ENCODE data around the gene LAMA5. TPM values are rescaled to one million over a fixed set of nuclear protein-coding genes. Genes with fewer than 3 reads are reported as not detected.

The LAMA5 gene
- polyA plus RNA-seq, 1 donor (not counting 4 experiments of a cell fraction or from before 2014, with no cell fraction given): 8.7 TPM

DNA sequence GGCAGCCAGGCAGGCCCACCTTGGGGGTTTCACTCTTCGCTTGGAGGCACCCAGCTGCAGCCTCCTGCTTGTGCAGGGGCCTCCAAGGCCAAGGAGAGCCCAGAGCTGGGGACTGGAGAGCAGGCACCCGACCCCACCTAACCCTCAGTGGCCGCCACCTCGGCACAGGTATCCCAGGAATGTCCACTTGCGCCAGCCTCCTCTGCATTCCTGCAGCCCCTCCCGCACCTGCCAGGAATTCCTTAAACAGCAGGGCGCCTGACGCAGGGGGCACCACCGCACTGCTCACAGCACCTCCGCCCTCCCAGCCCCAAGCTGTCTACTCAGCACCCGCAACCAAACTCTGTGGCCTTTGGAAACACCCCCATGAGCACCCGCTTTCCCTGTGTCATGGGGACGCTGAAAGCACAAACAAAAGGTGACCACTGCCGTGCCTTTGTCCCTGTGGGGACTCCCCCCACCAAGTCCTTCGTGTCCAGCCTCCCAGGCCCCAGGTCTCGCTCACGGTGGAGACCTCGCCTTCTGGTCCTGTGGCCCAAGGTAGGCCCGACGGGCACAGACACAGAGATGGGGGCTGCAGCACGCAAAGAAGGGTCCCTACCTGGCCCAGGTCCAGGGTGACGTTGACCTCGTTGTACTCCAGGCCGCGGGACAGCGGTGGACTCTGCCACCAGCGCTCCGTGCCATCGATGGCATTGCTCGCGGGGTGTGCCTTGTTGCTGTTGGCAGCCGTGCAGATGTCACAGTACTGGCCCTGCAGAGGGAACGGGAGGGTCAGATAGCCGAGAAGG lies 5.1 kb downstream of the LAMA5 start:
- H3K9me3 ChIP-seq (ENCODE audit: control insufficient read depth, low read depth, low read length): no peaks in the 10 kb centered on the region
- H3K4me2 ChIP-seq (ENCODE audit: control insufficient read depth, extremely low read depth, insufficient read depth, low read depth, low read length): no peak overlapping the region
- FAIRE-seq (no peak), DNase-seq (ENCODE audit: low read depth, low spot score) (no peak)
- peaks cover 63% of the 10 kb centered on the region for H3K79me2 ChIP-seq (ENCODE audit: control insufficient read depth, insufficient read depth, low read length)
- H3K9me1 ChIP-seq (ENCODE audit: control insufficient read depth, extremely low read depth, insufficient read depth, low read length): no peaks in the 10 kb centered on the region
- no peak overlapping the region for H3K4me3 ChIP-seq (ENCODE audit: control insufficient read depth in 2 of 3, extremely low read depth in 1 of 3, insufficient read depth in 2 of 3, low read depth in 1 of 3, low read length in 3 of 3)
- TF ChIP-seq EZH2 (IDR thresholded peaks at IDR 0.05; ENCODE audit: low read length): no peak
- H3K27me3 ChIP-seq (ENCODE audit: control insufficient read depth, extremely low read depth, insufficient read depth, low read length): no peaks in the 10 kb centered on the region
- H3K4me1 ChIP-seq (ENCODE audit: control insufficient read depth, extremely low read depth, insufficient read depth, low read length): peaks cover 73% of the 10 kb centered on the region
- H4K20me1 ChIP-seq (ENCODE audit: control insufficient read depth, extremely low read depth, insufficient read depth, low read length): peaks cover 38% of the 10 kb centered on the region
- dilution Hi-C loops (cut with MboI; ENCODE audit: extremely low pct_ligation_motif_present, low sequenced_read_pairs): no loop called here
- H3K27ac ChIP-seq (ENCODE audit: control insufficient read depth, insufficient read depth, low read length): no peak overlapping the region
- H3K9ac ChIP-seq (ENCODE audit: control insufficient read depth, extremely low read depth, insufficient read depth, low read length): no peak overlapping the region
- peaks cover 10 to 15% of the 10 kb centered on the region in 2 experiments for H3K36me3 ChIP-seq (ENCODE audit: control insufficient read depth in 2 of 2, extremely low read depth in 1 of 2, insufficient read depth in 2 of 2, low read length in 2 of 2)
- no peak overlapping the region for H2AFZ ChIP-seq (ENCODE audit: control insufficient read depth, low read length)

DNA sequence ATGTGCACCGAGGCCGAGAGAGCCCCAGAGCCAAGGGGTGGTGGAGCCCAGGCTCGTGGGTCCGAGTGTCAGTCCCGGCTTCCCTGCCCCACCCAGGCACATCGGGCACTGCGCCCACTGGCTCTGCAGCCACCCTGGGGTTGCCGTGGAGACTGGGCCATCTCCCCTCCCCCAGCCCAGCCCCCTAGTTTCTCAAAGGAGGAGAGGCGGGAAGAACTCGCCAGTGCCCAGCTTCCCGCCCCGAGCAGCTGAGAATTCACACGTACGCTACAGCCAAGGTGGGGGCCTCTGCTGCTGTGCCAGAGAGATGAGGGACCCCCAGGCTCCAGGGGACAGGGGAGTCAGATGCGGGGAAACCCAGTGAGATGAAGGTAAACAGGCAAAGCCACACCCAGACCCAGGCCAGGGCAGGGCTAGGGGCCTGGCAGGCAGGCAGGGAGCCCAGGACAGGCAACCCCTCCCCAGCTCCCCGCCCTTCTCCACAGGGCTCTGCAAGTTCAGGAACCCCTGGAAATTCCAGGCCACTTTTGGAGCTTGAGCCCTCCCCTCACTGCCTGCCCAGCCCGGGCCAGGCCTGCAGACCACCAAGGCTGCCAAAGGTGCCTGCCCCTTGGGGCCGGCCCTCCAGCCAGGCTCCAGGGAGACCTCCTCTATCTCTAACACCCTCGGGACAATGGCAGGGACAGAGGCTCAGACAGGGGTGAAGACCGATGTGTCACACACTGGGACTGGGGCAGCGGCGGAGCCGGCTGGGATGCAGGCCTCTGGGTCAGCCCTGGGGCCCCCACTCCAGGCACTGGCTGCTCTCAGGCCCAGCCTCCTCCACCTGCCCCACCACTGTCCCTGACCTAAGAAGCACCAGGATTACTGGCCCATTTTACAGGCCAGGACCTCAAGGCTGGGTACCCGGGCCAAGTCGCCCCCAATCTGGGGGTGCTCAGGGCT lies 6.0 kb downstream of the LAMA5 start:
- H4K20me1 ChIP-seq (ENCODE audit: control insufficient read depth, extremely low read depth, insufficient read depth, low read length): peaks cover 38% of the 10 kb centered on the region
- H3K4me1 ChIP-seq (ENCODE audit: control insufficient read depth, extremely low read depth, insufficient read depth, low read length): peaks cover 81% of the 10 kb centered on the region
- peaks cover 68% of the 10 kb centered on the region for H3K79me2 ChIP-seq (ENCODE audit: control insufficient read depth, insufficient read depth, low read length)
- H3K4me2 ChIP-seq (ENCODE audit: control insufficient read depth, extremely low read depth, insufficient read depth, low read depth, low read length): no peak overlapping the region
- H2AFZ ChIP-seq (ENCODE audit: control insufficient read depth, low read length): no peak overlapping the region
- no peak overlapping the region for H3K4me3 ChIP-seq (ENCODE audit: control insufficient read depth in 2 of 3, extremely low read depth in 1 of 3, insufficient read depth in 2 of 3, low read depth in 1 of 3, low read length in 3 of 3)
- no peak for TF ChIP-seq EZH2 (IDR thresholded peaks at IDR 0.05; ENCODE audit: low read length)
- no peaks in the 10 kb centered on the region for H3K27me3 ChIP-seq (ENCODE audit: control insufficient read depth, extremely low read depth, insufficient read depth, low read length)
- no peak for FAIRE-seq
- DNase-seq (ENCODE audit: low read depth, low spot score): no peak
- no peak overlapping the region for H3K9ac ChIP-seq (ENCODE audit: control insufficient read depth, extremely low read depth, insufficient read depth, low read length)
- peaks cover 10 to 15% of the 10 kb centered on the region in 2 experiments for H3K36me3 ChIP-seq (ENCODE audit: control insufficient read depth in 2 of 2, extremely low read depth in 1 of 2, insufficient read depth in 2 of 2, low read length in 2 of 2)
- no peaks in the 10 kb centered on the region for H3K9me1 ChIP-seq (ENCODE audit: control insufficient read depth, extremely low read depth, insufficient read depth, low read length)
- H3K9me3 ChIP-seq (ENCODE audit: control insufficient read depth, low read depth, low read length): no peaks in the 10 kb centered on the region
- dilution Hi-C loops (cut with MboI; ENCODE audit: extremely low pct_ligation_motif_present, low sequenced_read_pairs): no loop called here
- H3K27ac ChIP-seq (ENCODE audit: control insufficient read depth, insufficient read depth, low read length): no peak overlapping the region

Measured in keratinocyte (primary cell).